Activated naive CD8-positive, alpha-beta T cell treated with anti-CD3 and anti-CD28 coated beads, Interleukin-2, amount 50 U/mL, for 24 hours (primary cell): ENCODE results near the gene KIRREL3.

ENCODE experiments used
- ATAC-seq: fragments of 150-1000 bp; cut with Tn5 transposase; one replicate; pipeline ENCODE4 v1.10.0; 2021
- DNase-seq: peaks from one replicate; pipeline ENCODE4 v3.0.0; 2021
- H3K27ac Mint-ChIP-seq: one replicate; pipeline ENCODE4 v1.8.0; 2021; ENCODE audit warnings: mild to moderate bottlenecking, mixed read lengths
- H3K27me3 Mint-ChIP-seq: one replicate; pipeline ENCODE4 v1.8.0; 2021; ENCODE audit warnings: mixed read lengths
- H3K36me3 Mint-ChIP-seq: one replicate; pipeline ENCODE4 v1.8.0; 2021; ENCODE audit warnings: low read depth, mixed read lengths
- H3K4me1 Mint-ChIP-seq: one replicate; pipeline ENCODE4 v1.8.0; 2021; ENCODE audit warnings: mixed read lengths
- H3K4me3 Mint-ChIP-seq: one replicate; pipeline ENCODE4 v1.8.0; 2021; ENCODE audit warnings: mild to moderate bottlenecking, moderate library complexity, mixed read lengths
- H3K9me3 Mint-ChIP-seq: one replicate; pipeline ENCODE4 v1.8.0; 2021; ENCODE audit warnings: mixed read lengths

The KIRREL3 gene

DNA sequence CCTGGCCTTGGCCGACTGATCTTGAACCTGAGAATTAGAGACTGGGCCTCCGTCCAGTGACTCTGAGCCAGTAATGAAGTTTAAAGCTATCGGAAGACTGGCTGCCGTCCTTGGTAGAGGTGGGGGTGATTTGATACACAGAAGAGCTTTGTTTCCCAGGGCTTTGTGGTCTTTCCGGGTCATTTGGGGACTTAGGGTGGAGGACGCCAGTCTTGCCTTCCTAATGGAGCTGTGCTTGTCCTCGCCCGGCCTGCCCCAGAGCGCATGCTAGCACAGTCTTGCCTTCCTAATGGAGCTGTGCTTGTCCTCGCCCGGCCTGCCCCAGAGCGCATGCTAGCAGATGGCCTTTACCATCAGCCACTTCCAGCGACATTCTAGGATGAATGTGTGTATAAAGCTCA, 579.3 kb downstream of the KIRREL3 start:
- no peak for DNase-seq
- no peak for ATAC-seq
- Mint-ChIP-seq H3K4me1 (peaks cover 12% of the 10 kb centered on the region), H3K36me3 (no peaks in the 10 kb centered on the region), H3K27me3 (peaks cover 10% of the 10 kb centered on the region), H3K9me3 (no peaks in the 10 kb centered on the region), H3K4me3 (no peak overlapping the region), H3K27ac (no peak overlapping the region)

DNA sequence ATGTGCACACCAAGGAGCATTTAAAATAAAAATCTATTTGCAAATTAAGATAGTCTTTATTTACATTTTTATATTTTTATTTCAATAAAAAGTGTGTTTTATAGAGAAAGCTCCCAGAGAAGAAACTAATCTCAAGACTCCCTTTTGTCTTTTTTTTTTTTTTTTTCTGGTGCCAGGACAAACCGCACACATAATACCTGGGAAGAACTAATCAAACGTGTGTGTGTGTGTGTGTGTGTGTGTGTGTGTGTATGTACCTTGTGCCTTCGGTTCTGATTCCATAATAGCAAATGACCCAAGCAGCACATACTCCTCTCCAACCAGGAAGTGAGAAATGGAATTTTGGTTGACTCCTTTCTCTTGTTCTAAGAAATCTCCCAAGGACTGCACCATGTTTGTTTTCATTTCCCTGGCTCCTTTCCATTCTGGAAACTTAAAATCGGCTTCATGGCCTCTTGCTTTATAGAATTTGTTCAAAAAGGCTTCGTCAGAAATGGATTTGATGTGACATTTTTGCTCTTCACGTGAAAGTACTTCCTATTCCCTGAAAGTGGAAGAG, 579.8 kb downstream of the KIRREL3 start:
- no peak overlapping the region for H3K4me3 Mint-ChIP-seq
- H3K27me3 Mint-ChIP-seq = peaks cover 10% of the 10 kb centered on the region
- H3K9me3 Mint-ChIP-seq = no peaks in the 10 kb centered on the region
- DNase-seq = no peak
- no peak for ATAC-seq
- H3K4me1 Mint-ChIP-seq = peaks cover 17% of the 10 kb centered on the region
- no peaks in the 10 kb centered on the region for H3K36me3 Mint-ChIP-seq
- H3K27ac Mint-ChIP-seq = no peak overlapping the region

GRCh38 chr11:126419801-126420697, 580.5 kb downstream of the KIRREL3 start:
- ATAC-seq (no peak), DNase-seq (no peak)
- H3K4me3 Mint-ChIP-seq = no peak overlapping the region
- H3K27me3 Mint-ChIP-seq = peaks cover 10% of the 10 kb centered on the region
- H3K9me3 Mint-ChIP-seq = no peaks in the 10 kb centered on the region
- no peaks in the 10 kb centered on the region for H3K36me3 Mint-ChIP-seq
- peaks cover 19% of the 10 kb centered on the region for H3K4me1 Mint-ChIP-seq
- no peak overlapping the region for H3K27ac Mint-ChIP-seq

DNA sequence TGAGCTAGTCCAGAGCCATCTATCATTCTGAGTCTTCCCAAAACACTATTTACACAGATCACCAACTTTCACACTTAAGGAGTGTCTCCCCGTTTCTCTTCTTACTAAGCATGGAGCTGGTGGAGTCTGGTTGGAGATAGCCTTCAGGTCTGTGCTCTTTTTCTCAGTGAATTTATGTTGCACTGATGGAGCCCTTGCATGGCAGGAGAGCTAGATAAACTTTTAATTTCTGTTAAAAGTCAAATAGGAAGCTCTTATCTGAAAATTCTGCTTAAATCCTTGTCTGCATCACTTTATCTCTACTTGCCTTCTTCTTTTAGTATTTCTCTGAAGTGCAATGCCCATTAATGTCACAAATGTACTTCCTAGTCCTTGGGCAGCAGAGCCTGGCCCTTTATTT, 581.7 kb downstream of the KIRREL3 start:
- Mint-ChIP-seq H3K36me3 (no peaks in the 10 kb centered on the region), H3K4me1 (peaks cover 19% of the 10 kb centered on the region), H3K27me3 (peaks cover 8% of the 10 kb centered on the region), H3K9me3 (no peaks in the 10 kb centered on the region), H3K27ac (no peak overlapping the region), H3K4me3 (no peak overlapping the region)
- DNase-seq (no peak), ATAC-seq (no peak)

DNA sequence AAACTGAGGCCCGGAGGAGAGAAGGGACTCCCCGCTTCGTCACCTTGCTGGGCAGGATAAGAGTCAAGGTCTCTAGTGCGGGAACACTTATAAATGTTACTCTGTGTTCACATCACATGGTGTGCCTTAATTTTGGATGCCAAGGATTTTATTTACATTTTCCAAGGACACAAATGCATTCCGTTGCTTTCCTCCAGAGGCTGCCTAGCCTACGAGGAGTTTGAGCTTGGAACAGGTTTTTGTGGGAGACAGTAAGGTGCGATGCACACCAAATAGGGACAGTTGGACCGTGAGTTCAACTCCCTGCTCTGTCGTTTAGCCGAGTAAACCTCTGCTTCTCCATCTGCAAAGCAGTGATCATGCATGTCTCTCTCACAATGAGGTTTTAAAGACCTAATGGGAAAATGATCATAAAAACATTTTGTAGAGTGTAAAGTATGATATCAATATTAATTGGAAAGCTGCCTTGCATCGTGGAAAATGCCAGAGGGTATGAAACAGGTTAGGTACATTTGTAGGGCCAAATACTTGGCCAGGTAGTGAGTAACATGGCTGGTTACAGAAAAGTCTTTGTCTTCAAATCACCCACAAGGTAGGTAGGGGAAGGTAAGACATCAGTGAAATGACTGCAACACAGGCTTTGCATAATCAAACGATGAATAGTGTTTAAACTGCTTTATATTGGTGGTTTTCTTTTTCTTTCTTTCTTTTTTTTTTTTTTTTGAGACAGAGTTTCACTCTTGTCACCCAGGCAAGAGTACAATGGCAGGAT, 583.3 kb downstream of the KIRREL3 start:
- ATAC-seq (no peak), DNase-seq (no peak)
- H3K27me3 Mint-ChIP-seq = peaks cover 8% of the 10 kb centered on the region
- H3K27ac Mint-ChIP-seq = no peak overlapping the region
- H3K9me3 Mint-ChIP-seq = no peaks in the 10 kb centered on the region
- no peaks in the 10 kb centered on the region for H3K36me3 Mint-ChIP-seq
- H3K4me1 Mint-ChIP-seq = peaks cover 19% of the 10 kb centered on the region
- H3K4me3 Mint-ChIP-seq = peak overlapping the region; percentile 45

GRCh38 chr11:126416542-126417090, 584.0 kb downstream of the KIRREL3 start:
- H3K27ac Mint-ChIP-seq = no peak overlapping the region
- H3K4me1 Mint-ChIP-seq = peaks cover 19% of the 10 kb centered on the region
- DNase-seq (peak; percentile 79), ATAC-seq (peak; percentile 93)
- no peaks in the 10 kb centered on the region for H3K9me3 Mint-ChIP-seq
- H3K36me3 Mint-ChIP-seq = peaks cover 2% of the 10 kb centered on the region
- peaks cover 8% of the 10 kb centered on the region for H3K27me3 Mint-ChIP-seq
- peak overlapping the region; percentile 45 for H3K4me3 Mint-ChIP-seq

GRCh38 chr11:126415669-126416420, 584.7 kb downstream of the KIRREL3 start:
- Mint-ChIP-seq H3K27ac (no peak overlapping the region), H3K27me3 (peaks cover 6% of the 10 kb centered on the region), H3K9me3 (no peaks in the 10 kb centered on the region), H3K4me3 (no peak overlapping the region), H3K4me1 (peaks cover 16% of the 10 kb centered on the region), H3K36me3 (peaks cover 3% of the 10 kb centered on the region)
- ATAC-seq = no peak
- DNase-seq = no peak

DNA sequence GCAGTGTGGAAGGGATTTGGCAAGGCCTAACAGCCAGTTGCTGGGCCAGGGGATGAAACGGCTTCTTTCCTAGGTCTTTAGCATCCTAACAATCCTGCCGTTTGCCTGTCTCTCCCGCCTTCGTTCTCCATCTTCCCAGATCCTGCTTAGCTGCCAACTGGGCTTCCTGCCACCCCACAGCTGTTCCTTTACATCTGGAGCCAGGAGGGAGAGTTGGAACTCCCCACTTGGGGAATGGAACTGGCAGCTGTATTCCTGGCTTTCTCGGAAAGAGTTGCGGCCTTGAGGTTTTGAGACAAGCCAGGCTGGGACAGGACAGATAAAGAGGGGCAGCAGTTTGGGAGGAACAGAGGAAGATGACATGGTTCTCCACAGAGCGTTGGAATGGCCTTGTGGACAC, 585.4 kb downstream of the KIRREL3 start:
- Mint-ChIP-seq H3K36me3 (peaks cover 4% of the 10 kb centered on the region), H3K27me3 (peaks cover 6% of the 10 kb centered on the region), H3K4me1 (peaks cover 13% of the 10 kb centered on the region), H3K4me3 (no peak overlapping the region), H3K27ac (no peak overlapping the region), H3K9me3 (no peaks in the 10 kb centered on the region)
- DNase-seq (no peak), ATAC-seq (no peak)

DNA sequence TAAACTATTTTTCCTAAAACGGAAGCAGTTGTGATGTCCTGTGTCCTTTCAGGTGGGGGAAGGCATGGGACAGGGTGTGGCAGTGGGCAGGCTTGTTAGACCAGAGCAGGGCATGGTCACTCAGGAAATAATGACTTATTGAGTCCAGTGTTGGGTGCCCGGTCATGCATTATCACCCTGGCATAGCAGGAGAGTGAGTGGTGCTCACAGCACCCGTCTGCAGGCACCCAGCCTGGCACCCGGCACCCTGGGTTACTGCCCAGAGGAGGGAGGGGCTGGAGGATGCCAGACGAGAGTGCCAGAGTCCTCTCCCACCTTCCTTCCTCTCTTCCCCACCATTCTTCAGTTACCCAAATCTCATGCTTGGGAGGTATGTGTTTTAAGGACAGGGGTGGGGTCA, 586.0 kb downstream of the KIRREL3 start:
- Mint-ChIP-seq H3K27ac (no peak overlapping the region), H3K27me3 (peaks cover under 1% of the 10 kb centered on the region), H3K36me3 (peaks cover 4% of the 10 kb centered on the region), H3K4me3 (no peak overlapping the region), H3K9me3 (no peaks in the 10 kb centered on the region), H3K4me1 (peaks cover 8% of the 10 kb centered on the region)
- no peak for ATAC-seq
- DNase-seq = no peak

DNA sequence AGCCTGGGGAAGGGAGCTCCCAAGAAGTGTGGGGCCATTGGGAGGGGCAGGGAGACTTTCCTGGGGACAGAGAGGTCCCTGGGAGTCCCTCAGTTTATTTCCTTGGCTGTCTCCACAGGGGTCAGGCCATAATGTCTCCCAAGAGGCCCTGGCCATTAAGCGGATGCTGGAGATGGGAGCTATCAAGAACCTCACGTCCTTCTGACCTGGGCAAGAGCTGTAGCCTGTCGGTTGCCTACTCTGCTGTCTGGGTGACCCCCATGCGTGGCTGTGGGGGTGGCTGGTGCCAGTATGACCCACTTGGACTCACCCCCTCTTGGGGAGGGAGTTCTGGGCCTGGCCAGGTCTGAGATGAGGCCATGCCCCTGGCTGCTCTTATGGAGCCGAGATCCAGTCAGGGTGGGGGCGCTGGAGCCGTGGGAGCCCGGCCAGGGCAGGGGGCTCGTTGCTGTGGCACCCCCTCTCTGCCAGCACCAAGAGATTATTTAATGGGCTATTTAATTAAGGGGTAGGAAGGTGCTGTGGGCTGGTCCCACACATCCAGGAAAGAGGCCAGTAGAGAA, 586.6 kb downstream of the KIRREL3 start:
- no peak for DNase-seq
- no peaks in the 10 kb centered on the region for H3K27me3 Mint-ChIP-seq
- ATAC-seq = no peak
- no peak overlapping the region for H3K27ac Mint-ChIP-seq
- no peak overlapping the region for H3K4me3 Mint-ChIP-seq
- H3K4me1 Mint-ChIP-seq = peaks cover 8% of the 10 kb centered on the region
- no peaks in the 10 kb centered on the region for H3K9me3 Mint-ChIP-seq
- peaks cover 7% of the 10 kb centered on the region for H3K36me3 Mint-ChIP-seq

GRCh38 chr11:126413426-126413825, 587.1 kb downstream of the KIRREL3 start:
- DNase-seq = no peak
- H3K9me3 Mint-ChIP-seq = no peaks in the 10 kb centered on the region
- peaks cover 7% of the 10 kb centered on the region for H3K36me3 Mint-ChIP-seq
- no peak for ATAC-seq
- H3K4me1 Mint-ChIP-seq = peaks cover 8% of the 10 kb centered on the region
- H3K4me3 Mint-ChIP-seq = no peak overlapping the region
- no peak overlapping the region for H3K27ac Mint-ChIP-seq
- no peaks in the 10 kb centered on the region for H3K27me3 Mint-ChIP-seq

DNA sequence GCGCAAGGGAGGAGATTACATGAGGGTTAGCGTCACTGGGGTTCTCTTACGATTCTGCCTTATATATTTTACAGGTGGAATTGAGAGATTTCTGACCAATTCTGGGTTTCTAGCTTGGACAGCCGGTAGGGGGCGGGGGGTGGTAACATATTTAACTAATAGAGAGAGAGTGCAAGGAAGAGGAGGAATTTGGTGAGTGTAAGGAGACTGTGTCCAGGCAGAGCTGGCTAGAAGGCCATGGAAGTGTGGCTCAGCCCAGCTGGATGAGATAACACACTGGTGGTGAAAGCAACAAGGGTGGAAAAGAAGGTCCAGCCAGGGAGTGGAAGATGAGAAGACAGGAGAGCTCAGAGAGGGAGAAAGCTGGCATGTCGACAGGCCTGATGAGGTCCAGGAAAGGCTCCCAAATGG, 588.6 kb downstream of the KIRREL3 start:
- Mint-ChIP-seq H3K9me3 (no peaks in the 10 kb centered on the region), H3K4me3 (no peak overlapping the region), H3K27ac (no peak overlapping the region), H3K36me3 (peaks cover 7% of the 10 kb centered on the region), H3K4me1 (peaks cover 8% of the 10 kb centered on the region), H3K27me3 (no peaks in the 10 kb centered on the region)
- ATAC-seq (no peak), DNase-seq (no peak)

DNA sequence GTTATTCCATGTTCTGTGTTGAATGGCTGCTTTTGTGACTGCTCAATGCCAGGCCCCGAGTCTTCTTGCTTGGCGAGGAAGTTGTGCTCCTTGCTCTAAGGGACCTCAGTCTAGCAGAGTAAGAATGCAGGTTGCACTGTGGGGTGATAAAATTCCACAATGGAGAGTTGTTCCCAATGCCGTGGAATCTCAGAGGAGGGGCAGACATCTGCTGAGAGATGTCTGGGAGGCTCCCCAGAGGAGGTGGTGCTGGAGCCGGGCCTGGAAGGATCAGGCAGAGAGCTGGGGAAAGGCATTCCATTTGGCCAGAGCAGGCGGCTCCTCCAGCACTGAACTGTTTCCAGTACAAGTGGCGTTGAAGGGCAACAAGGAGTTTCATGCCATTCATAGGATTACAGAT, 589.9 kb downstream of the KIRREL3 start:
- Mint-ChIP-seq H3K27ac (no peak overlapping the region), H3K9me3 (no peaks in the 10 kb centered on the region), H3K4me3 (no peak overlapping the region), H3K36me3 (peaks cover 7% of the 10 kb centered on the region), H3K4me1 (peaks cover under 1% of the 10 kb centered on the region), H3K27me3 (no peaks in the 10 kb centered on the region)
- no peak for ATAC-seq
- DNase-seq = no peak

- Mint-ChIP-seq H3K27me3 (no peaks in the 10 kb centered on the region), H3K27ac (no peak overlapping the region), H3K9me3 (no peaks in the 10 kb centered on the region), H3K4me3 (no peak overlapping the region), H3K36me3 (peaks cover 7% of the 10 kb centered on the region), H3K4me1 (no peaks in the 10 kb centered on the region)
- DNase-seq = no peak
- ATAC-seq = no peak
Observed at GRCh38 chr11:126409620-126409985, 591.0 kb downstream of the KIRREL3 start.
